Choroid plexus epithelial cell (primary cell): Measurements from ENCODE around the gene TRPC1.

Experiments used
- DNase-seq: peaks from one replicate; pipeline ENCODE4 v3.0.0-alpha.2; 2010; ENCODE audit warnings: low read depth
- H3K4me3 ChIP-seq: 2 replicates; pipeline ENCODE4 v1.5.1; 2011; ENCODE audit warnings: low read depth, mild to moderate bottlenecking, control low read depth, low read length, moderate library complexity
- TF ChIP-seq, protein P1 (sequence below): conservative IDR thresholded peaks from 2 replicates; pipeline ENCODE4 v1.5.1; 2011; ENCODE audit warnings: low read depth, mild to moderate bottlenecking, control low read depth, inconsistent platforms, low read length, moderate library complexity

The TRPC1 gene

DNA sequence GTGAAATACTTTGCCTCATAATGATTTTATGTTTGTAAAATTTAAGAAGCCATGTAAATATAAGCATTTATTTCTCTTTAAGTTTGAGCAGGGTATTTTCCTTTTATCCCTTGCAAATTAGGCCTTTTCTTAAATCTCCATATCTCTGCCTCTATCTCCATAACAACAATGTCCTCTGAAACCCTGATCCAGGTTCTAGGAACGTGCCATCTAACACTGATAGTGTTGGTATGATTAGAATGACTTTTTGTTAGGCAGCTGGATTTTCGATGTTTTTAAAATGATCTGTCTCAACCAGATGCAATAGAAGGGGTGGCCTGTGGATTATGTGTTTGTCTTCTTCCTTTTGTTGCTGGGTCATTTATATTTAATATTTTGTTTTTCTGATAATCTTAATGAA, 77.9 kb downstream of the TRPC1 start:
- TF ChIP-seq, protein P1, sequence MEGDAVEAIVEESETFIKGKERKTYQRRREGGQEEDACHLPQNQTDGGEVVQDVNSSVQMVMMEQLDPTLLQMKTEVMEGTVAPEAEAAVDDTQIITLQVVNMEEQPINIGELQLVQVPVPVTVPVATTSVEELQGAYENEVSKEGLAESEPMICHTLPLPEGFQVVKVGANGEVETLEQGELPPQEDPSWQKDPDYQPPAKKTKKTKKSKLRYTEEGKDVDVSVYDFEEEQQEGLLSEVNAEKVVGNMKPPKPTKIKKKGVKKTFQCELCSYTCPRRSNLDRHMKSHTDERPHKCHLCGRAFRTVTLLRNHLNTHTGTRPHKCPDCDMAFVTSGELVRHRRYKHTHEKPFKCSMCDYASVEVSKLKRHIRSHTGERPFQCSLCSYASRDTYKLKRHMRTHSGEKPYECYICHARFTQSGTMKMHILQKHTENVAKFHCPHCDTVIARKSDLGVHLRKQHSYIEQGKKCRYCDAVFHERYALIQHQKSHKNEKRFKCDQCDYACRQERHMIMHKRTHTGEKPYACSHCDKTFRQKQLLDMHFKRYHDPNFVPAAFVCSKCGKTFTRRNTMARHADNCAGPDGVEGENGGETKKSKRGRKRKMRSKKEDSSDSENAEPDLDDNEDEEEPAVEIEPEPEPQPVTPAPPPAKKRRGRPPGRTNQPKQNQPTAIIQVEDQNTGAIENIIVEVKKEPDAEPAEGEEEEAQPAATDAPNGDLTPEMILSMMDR = no peak
- no peak overlapping the region for H3K4me3 ChIP-seq
- no peak for DNase-seq

DNA sequence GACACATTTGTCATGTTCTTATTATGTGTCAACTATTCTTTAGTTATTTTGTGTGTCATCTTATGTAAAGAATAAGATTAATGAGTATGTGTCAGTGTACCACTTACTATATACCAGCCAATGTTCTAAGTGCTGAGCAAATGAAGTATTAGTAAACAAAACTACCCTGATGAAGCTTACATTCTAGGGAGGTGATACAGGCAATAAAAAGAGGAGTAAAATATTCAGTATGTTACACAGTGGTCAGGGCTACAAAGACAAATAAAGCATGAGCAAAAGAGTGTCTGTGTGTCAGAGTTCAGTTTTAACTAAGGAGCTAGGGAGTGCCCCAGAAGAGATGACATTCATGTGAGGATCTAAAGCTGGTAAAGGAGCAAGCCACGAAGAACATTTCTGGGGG, 79.1 kb downstream of the TRPC1 start:
- TF ChIP-seq, protein P1 = no peak
- DNase-seq = no peak
- no peak overlapping the region for H3K4me3 ChIP-seq

DNA sequence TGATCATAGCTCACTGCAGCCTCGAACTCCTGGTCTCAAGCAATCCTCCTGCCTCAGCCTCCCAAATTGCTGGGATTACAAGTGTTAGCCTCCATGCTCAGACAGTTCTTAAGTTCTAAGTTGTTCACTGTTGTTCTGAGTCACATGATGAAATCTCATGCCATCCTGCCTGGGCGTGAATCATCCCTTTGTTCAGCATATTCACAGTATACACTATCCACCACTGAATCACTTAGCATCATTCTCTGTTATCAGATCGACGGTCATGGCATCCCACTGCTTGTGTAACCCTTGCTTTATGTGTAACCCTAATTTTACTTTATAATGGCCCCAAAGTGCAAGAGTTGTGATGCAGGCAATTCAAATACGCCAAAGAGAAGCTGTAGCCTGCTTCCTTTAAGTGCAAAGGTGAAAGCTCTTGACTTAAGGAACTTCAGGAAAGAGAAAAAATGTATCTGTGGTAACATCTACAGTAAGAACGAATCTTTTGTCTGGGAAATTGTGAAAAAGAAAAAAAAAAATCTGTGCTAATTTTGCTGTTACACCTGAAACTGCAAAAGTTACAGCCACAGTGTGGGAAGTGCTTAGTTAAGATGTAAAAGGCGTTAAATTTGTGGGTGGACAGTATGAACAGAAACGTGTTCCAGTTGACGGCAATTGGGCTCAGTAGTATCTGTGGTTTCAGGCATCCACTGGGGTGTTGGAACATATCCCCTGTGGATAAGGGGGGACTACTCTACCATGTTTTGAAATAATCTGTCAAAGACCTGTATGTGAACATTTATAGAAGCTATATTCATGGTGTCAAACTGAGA, 84.5 kb downstream of the TRPC1 start:
- DNase-seq = peak; percentile 51
- TF ChIP-seq, protein P1 = no peak
- H3K4me3 ChIP-seq = no peak overlapping the region

DNA sequence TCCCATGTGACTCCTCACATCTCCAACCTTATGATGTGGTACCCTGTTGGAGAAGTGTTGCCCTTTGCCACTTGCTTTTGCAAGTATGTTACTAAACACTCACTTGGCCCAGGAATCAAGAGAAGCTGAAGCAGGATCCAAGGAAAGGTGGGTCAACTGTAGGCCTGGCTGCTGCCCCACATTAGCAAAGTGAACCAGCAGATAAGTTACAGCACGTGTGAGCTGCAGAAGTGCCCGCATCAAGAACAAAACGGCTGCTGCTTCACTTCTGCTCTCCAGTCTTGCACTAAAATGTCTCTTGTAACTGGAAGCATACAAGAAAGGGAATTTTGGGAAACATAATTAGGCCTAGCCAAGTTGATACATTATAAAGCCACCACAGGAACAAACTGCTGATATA, 85.4 kb downstream of the TRPC1 start:
- TF ChIP-seq, protein P1 = no peak
- no peak overlapping the region for H3K4me3 ChIP-seq
- no peak for DNase-seq

DNA sequence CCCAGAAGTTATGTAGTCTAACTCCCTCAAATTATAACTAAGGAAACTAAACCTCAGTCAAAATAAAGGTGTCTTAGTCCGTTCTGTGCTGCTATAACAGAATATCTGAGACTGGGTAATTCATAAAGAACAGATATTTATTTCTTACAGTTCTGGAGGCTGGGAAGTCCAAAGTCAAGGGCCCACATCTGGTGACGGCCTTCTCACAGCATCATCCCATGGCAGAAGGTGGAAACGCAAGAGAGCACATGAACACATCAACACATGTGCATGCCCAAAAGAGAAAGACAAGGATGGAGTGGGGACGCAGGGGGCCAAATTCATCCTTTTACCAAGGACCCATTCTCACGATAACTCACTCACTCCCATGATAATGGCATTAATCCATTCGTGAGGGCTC, 92.0 kb downstream of the TRPC1 start:
- TF ChIP-seq, protein P1 = no peak
- no peak for DNase-seq
- no peak overlapping the region for H3K4me3 ChIP-seq

DNA sequence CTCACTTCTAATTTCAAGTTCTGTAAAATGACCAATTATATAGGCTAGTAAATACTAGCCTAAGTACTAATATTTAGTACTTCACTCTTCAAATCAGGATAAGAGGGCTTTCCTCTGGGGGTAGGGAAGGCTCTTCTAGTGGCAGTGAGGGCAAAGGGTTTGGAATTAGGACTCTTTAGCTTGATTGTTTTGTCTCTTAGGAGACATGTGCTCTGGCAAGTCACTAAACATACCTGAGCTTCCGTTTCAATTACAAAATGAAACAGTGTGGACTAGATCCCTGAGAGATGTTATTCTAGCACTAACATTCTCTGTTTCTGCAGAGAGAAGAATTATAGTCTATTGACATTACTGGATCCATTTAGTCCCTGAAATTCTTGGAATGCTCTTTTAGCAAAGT, 93.5 kb downstream of the TRPC1 start:
- no peak overlapping the region for H3K4me3 ChIP-seq
- DNase-seq = no peak
- TF ChIP-seq, protein P1 = no peak

DNA sequence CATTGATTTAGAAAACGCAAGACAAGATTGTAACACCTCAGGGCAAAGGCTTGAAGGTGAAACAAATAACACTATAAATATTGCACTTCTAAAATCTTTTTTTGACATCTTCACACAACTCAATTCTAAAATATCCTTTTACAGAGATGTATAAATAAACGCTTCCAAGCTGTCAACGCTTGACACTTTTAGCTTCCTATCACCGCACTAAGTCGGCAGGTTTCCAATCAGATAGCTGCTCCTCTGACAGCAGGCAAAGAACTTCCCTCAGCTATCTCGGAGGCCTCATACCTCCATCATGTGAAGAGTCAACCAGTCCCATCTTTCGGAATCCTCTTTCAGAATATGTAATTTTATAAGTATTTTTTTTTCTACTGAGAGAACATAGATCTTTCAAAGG, 94.1 kb downstream of the TRPC1 start:
- H3K4me3 ChIP-seq = no peak overlapping the region
- TF ChIP-seq, protein P1 = no peak
- peak; percentile 49 for DNase-seq
